NT2/D1 (cell line): ENCODE measurements around the gene GLIS1.

Experiments
- DNase-seq: peaks from one replicate; pipeline ENCODE4 v3.0.0-alpha.2; 2011; ENCODE audit warnings: low read depth, low spot score
- H3K27me3 ChIP-seq: 2 replicates; pipeline ENCODE4 v1.6.0; 2011; ENCODE audit warnings: mild to moderate bottlenecking; ENCODE audit not compliant: insufficient read length, insufficient read depth
- H3K36me3 ChIP-seq: 2 replicates; pipeline ENCODE4 v1.6.1; 2011; ENCODE audit warnings: mild to moderate bottlenecking, low read length, mixed read lengths; ENCODE audit not compliant: insufficient read depth, insufficient read length
- H3K4me1 ChIP-seq: 2 replicates; pipeline ENCODE4 v1.5.1; 2011; ENCODE audit not compliant: insufficient read depth, insufficient read length
- H3K4me3 ChIP-seq: 2 replicates; pipeline ENCODE4 v1.5.1; 2011; ENCODE audit warnings: low read depth; ENCODE audit not compliant: insufficient read length
- H3K9ac ChIP-seq: 2 replicates; pipeline ENCODE4 v1.6.0; 2011; ENCODE audit warnings: low read depth; ENCODE audit not compliant: insufficient read length
- H3K9me3 ChIP-seq: 2 replicates; pipeline ENCODE4 v1.5.1; 2011; ENCODE audit warnings: mild to moderate bottlenecking, low read length; ENCODE audit not compliant: insufficient read depth
- SUZ12 ChIP-seq: IDR thresholded peaks from 2 replicates; pipeline ENCODE4 v1.6.1; 2011; ENCODE audit not compliant: insufficient read length, insufficient read depth; ENCODE audit errors: extremely low read depth
- YY1 ChIP-seq: IDR thresholded peaks from 2 replicates; pipeline ENCODE4 v1.6.1; 2011; ENCODE audit not compliant: insufficient read length, insufficient read depth
- ZNF274 ChIP-seq: IDR thresholded peaks from 2 replicates; pipeline ENCODE4 v1.6.1; 2011; ENCODE audit warnings: mild to moderate bottlenecking, low read depth, low read length

Gene GLIS1

GRCh38 chr1:53727461-53728092 lies 11.4 kb downstream of the GLIS1 start:
- H3K4me3 ChIP-seq: no peak overlapping the region
- no peak overlapping the region for H3K9ac ChIP-seq
- H3K4me1 ChIP-seq: peaks cover 8% of the 10 kb centered on the region
- H3K27me3 ChIP-seq: no peaks in the 10 kb centered on the region
- H3K36me3 ChIP-seq: no peaks in the 10 kb centered on the region
- no peak for DNase-seq
- peak; percentile 43 for TF ChIP-seq ZNF274
- no peak for TF ChIP-seq SUZ12
- TF ChIP-seq YY1: no peak
- peaks cover 5% of the 10 kb centered on the region; the same call in 1 of the 2 replicates for H3K9me3 ChIP-seq

GRCh38 chr1:53726009-53726600 lies 12.9 kb downstream of the GLIS1 start:
- H3K9me3 ChIP-seq: peaks cover 5% of the 10 kb centered on the region; the same call in 1 of the 2 replicates
- no peak overlapping the region for H3K4me3 ChIP-seq
- H3K27me3 ChIP-seq: no peaks in the 10 kb centered on the region
- DNase-seq: no peak
- H3K9ac ChIP-seq: no peak overlapping the region
- H3K36me3 ChIP-seq: no peaks in the 10 kb centered on the region
- no peak for TF ChIP-seq SUZ12
- TF ChIP-seq YY1: no peak
- no peak for TF ChIP-seq ZNF274
- peaks cover under 1% of the 10 kb centered on the region for H3K4me1 ChIP-seq

- H3K27me3 ChIP-seq: no peaks in the 10 kb centered on the region
- no peak overlapping the region for H3K4me3 ChIP-seq
- TF ChIP-seq YY1 (no peak), SUZ12 (no peak), ZNF274 (no peak)
- peak; percentile 63 for DNase-seq
- peaks cover 5% of the 10 kb centered on the region; the same call in 1 of the 2 replicates for H3K9me3 ChIP-seq
- no peak overlapping the region for H3K9ac ChIP-seq
- H3K4me1 ChIP-seq: no peaks in the 10 kb centered on the region
- no peaks in the 10 kb centered on the region for H3K36me3 ChIP-seq
Observed at GRCh38 chr1:53725238-53725689, 13.7 kb downstream of the GLIS1 start.

GRCh38 chr1:53722025-53722424 lies 16.9 kb downstream of the GLIS1 start:
- peaks cover 4% of the 10 kb centered on the region for H3K4me1 ChIP-seq
- DNase-seq: no peak

GRCh38 chr1:53721088-53721487 lies 17.9 kb downstream of the GLIS1 start:
- Histone ChIP-seq H3K27me3 (no peaks in the 10 kb centered on the region), H3K9ac (no peak overlapping the region), H3K9me3 (no peaks in the 10 kb centered on the region), H3K4me1 (peaks cover 4% of the 10 kb centered on the region), H3K4me3 (no peak overlapping the region), H3K36me3 (no peaks in the 10 kb centered on the region)
- DNase-seq: no peak
- TF ChIP-seq SUZ12 (no peak), YY1 (no peak), ZNF274 (no peak)

More at GRCh38 chr1:53722025-53722424, 16.9 kb downstream of the GLIS1 start:
- H3K27me3 ChIP-seq: no peaks in the 10 kb centered on the region
- no peaks in the 10 kb centered on the region for H3K36me3 ChIP-seq
- no peak overlapping the region for H3K9ac ChIP-seq
- H3K4me3 ChIP-seq: no peak overlapping the region
- TF ChIP-seq YY1 (no peak), ZNF274 (no peak), SUZ12 (no peak)
- no peaks in the 10 kb centered on the region for H3K9me3 ChIP-seq

- TF ChIP-seq SUZ12 (no peak), ZNF274 (no peak), YY1 (no peak)
Observed at GRCh38 chr1:53719469-53719868, 19.5 kb downstream of the GLIS1 start.

GRCh38 chr1:53718443-53718842 lies 20.5 kb downstream of the GLIS1 start:
- Histone ChIP-seq H3K9me3 (no peaks in the 10 kb centered on the region), H3K4me1 (peaks cover 7% of the 10 kb centered on the region), H3K27me3 (no peaks in the 10 kb centered on the region), H3K9ac (no peak overlapping the region), H3K36me3 (no peaks in the 10 kb centered on the region), H3K4me3 (no peak overlapping the region)
- DNase-seq: no peak
- TF ChIP-seq SUZ12: no peak
- TF ChIP-seq ZNF274: no peak
- no peak for TF ChIP-seq YY1

More at GRCh38 chr1:53719469-53719868, 19.5 kb downstream of the GLIS1 start:
- H3K36me3 ChIP-seq: no peaks in the 10 kb centered on the region
- no peak overlapping the region for H3K9ac ChIP-seq
- H3K27me3 ChIP-seq: no peaks in the 10 kb centered on the region
- peaks cover 7% of the 10 kb centered on the region for H3K4me1 ChIP-seq
- no peak overlapping the region for H3K4me3 ChIP-seq
- no peaks in the 10 kb centered on the region for H3K9me3 ChIP-seq
- no peak for DNase-seq
